Effector CD8-positive, alpha-beta T cell (primary cell): ENCODE measurements around the gene FIP1L1.

Experiments
- DNase-seq: peaks from one replicate; lab custom pipeline; 2025; lab: John Stamatoyannopoulos, UW

FIP1L1 gene

GRCh38 chr4:53476232-53477037 lies 99.0 kb downstream of the FIP1L1 start:
- no peak for DNase-seq

DNA sequence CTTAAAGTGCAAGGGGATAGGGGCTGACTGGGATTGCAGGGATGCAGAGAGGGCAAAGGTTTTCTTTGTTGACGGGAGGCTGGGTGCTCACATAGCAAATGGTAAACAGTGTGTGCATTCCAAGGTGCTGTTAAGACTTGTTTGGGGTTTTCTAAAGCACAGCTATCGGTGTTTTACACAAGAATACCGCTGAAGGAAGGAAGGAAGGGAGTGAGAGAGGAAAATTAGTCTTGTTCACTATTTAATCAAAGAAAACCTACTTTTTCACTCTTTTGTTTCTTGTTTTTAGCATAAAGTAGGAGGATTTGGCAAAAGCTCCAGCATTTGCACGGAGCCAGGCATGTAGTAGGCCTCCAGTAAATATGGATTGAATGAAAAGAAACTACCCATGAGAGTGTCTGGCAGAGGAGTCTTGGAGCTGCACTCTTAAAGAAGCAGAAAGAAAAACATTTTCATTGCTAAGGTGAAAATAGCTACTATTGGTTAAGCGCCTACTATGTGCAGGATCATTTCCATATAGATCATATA lies 99.7 kb downstream of the FIP1L1 start:
- DNase-seq = no peak

DNA sequence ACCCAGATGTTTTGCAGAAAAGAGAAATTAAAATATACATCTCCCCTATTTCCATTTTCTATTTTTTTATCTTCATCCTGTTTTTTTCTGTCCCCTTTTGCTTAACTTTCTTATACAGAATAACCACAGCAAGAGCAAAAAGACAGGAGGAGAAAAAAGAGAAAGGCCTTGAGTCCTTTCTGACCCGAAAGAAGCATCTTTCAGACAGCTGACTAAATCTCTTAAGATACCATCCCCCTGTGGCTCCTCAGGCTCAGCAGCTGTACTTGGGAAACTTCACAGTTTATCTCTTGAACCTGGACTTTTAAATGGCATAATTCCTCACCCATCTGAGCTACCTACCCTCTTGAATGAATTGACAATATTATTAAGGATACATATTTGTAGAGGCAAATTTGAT lies 100.2 kb downstream of the FIP1L1 start:
- DNase-seq = no peak

DNA sequence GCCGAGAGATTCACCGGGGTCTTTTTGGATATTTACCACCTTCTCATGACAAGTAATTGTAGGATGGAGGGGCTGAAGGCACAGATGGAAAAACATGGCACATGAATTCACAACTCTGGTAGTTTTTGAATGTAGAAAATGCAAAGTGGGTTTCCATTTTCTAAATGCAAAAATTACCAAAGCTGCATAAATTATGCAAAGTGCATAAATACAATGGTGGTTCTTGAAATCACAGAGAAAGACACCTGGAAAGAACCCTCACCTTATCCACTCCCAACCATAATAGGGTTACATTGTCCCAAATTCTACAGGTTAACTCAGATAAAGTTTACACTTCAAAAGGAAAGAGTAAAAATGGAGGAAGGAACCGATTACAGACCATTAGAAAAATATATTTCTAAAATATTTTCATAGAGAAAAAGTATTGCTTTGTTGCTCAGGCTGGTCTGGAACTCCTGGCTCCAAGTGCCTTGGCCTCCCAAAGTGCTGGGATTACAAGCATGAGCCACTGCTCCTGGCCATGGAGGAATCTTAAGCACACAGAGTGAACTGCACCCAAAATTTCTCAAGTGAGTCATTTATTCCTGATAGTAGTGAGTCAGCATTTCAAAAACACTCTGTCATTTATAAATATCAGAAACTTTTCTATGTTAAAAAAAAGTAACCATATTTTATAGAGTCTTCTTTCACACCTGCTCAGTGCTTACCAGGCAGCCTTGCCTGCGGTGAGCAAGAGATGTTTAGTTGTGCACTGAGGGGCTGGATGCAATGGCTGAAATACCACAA lies 101.4 kb downstream of the FIP1L1 start:
- no peak for DNase-seq

GRCh38 chr4:53479736-53480525 lies 102.5 kb downstream of the FIP1L1 start:
- no peak for DNase-seq

GRCh38 chr4:53480909-53481308 lies 103.5 kb downstream of the FIP1L1 start:
- DNase-seq = no peak

DNA sequence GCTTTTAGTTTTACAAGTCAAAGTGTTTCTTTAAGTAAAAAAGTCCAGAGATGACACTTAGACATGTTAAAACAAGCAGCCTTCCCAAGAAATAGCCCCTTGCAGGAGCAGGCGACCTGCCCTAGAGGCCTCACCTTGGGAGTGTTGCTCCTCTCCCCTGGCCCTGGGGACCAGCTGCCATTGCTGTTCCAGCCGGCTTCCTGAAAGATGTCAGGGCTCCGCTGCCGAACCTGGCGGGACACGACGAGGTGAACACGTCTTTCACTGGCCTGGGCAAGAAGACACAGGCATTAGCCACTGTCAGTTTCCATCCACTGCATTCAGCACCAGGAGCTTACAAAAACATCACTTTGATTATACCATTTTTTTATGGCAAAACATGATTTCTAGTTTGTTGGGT lies 104.1 kb downstream of the FIP1L1 start:
- no peak for DNase-seq

DNA sequence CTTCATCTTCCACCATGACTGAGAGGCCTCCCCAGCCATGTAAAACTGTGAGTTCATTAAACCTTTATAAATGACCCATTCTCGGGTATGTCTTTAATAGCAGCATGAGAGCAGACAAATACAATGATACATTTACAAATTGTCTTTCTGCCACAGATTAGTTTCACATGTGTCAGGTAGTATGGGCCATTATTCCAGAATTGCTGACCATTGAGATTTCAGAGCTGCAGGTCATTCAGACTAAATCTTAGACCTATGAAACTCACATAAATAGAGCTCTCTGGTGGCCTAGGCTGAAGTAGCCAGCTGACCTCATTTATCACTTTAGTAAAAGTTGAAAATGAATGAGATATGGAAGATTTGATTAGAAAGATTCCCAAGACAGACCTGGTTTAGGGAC lies 105.8 kb downstream of the FIP1L1 start:
- DNase-seq = no peak

DNA sequence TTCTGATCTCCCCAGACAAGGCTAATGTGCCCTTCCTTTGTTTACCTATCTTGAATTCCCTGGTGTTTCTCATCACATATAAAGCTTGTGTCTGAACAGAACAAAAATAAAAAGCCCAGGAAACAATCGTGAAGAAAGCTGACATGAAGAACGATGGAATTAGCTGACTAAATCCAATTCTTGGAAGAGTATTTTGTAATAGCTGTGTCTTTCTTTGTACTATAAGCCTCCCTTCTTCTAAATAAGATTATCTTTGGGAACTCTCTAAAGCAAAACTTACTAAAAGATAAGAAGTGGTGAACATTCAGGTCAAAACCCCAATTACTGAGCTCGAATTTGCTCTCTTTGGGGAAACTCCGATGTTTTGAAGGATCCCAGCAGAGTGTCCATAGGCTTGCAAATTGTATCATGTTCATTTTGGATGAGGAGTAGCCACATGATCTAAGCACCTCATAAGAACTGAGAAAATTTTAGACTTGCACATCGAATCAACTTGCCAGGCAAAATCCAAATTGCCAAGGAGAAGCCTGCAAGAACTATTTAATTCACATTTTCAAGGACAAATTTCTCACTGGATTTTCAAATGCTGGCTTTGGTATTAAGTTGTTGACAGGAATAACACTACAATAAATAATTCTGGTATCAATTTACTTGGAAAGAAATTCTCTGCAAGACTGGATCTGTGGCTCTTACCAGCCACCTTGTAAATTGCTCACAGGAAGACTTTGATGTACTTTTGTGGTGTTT lies 107.6 kb downstream of the FIP1L1 start:
- DNase-seq = no peak

DNA sequence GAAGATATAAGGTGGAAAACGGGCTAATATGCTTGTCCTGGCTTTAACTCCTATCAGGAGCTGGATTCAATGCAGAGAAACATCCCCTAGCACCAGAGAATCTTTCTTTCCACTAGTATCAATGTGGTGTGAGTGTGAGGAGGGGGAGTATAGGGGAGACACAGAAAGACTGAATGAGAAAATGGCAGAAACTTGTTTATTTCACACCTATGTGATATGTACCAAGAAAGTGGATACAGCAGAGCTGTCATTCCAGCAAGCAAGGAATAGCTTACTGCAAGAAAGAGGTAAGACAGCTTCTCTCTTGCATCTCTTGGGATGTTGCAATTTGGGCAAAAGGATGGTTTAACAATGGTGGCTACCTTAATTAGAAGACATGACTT lies 108.2 kb downstream of the FIP1L1 start:
- no peak for DNase-seq

- DNase-seq = no peak
These were observed 110.3 kb downstream of the FIP1L1 start for GRCh38 chr4:53487766-53488165.

DNA sequence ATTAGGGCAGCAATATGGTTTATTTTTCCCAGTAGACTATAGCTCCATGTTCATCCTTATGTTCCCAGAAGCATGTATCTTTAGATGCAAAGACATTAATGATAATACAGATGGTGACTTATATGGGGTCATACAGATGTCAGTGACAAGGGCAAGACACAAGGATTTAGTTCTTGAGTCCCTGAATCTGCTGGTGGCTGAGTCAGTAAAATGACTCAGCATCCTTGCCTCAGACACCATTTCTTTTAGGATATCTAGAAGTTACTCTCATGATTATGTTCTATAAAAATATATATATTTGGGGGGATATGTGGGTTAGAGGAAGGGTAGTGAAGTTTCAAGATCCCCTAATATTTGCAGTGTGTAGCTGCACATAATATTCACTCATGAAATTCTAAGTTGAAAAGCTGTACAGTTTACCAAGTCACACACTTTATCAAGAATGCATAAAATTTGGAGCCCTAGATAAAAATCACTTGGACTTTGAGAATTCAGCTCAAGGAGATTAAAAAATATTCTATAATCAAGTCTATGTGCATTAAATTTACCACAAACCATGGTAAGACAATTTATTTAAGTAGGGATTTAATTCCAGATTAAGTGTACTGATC lies 111.9 kb downstream of the FIP1L1 start:
- no peak for DNase-seq

DNA sequence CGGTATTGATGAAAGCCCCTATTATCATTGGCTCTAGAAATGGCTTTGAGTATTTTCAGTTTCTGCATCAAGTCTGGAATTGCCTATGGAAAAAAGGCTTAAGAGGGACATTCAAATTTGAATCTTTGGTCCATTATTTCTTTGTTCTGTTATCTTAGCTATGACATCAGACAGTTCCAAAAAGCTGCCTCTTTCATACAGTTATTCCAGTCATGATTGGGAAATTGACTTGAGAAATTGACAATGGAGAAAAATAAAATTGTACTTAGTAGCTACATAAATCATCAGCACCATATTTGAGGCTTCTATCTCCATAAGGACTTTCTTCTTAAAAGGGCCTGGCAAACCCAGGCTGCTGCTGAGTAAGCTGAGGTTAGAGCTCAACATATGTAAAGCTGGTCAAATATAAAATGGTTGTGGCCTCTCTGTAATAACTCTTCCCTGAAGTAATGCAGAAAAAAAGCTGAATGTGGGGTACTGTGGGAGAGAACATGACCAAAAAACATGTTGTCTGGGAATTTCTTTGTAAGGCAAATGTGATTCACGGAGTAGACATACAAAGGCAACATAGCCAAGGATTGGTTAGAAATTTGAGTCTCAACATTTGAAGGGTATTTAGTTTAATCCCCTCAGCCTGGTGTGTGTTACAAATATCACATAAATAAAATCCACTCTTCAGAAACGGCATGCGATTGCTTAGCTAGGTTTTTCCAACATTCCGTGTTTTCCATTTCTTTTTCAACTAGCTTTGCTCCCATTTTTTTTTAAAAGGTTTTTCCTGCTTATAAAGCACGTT lies 112.9 kb downstream of the FIP1L1 start:
- DNase-seq = no peak

DNA sequence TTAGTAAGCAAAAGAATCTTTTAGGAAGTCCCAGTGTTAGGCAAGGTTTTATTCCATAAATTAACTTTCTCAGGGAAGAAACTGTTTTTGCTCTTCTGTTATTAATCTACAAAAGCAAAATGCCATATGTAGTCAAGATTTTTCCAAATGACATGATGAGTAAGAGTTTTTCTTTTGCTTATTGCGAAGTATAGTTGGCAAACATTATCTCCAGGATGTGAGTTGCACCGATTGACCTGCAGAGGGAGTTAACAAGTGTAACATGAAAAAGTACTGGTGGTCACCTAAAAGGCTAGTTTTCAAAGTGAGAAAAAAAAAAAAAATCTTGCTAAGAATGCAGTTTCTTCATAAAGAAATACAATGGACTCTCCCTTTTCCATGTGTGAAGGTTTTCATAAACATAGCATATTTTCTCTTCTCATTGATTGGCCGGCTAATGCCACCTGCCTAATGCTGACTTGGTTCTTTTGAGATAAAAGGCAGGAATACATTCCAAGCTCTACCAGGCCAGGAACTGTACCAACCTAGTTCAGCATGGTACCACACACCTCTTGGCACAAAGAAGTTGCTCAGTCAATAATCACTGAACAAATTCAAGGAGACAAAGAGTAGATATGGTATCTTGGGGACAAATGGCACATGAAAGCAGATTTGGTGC lies 113.7 kb downstream of the FIP1L1 start:
- no peak for DNase-seq

GRCh38 chr4:53494851-53495250 lies 117.4 kb downstream of the FIP1L1 start:
- no peak for DNase-seq

DNA sequence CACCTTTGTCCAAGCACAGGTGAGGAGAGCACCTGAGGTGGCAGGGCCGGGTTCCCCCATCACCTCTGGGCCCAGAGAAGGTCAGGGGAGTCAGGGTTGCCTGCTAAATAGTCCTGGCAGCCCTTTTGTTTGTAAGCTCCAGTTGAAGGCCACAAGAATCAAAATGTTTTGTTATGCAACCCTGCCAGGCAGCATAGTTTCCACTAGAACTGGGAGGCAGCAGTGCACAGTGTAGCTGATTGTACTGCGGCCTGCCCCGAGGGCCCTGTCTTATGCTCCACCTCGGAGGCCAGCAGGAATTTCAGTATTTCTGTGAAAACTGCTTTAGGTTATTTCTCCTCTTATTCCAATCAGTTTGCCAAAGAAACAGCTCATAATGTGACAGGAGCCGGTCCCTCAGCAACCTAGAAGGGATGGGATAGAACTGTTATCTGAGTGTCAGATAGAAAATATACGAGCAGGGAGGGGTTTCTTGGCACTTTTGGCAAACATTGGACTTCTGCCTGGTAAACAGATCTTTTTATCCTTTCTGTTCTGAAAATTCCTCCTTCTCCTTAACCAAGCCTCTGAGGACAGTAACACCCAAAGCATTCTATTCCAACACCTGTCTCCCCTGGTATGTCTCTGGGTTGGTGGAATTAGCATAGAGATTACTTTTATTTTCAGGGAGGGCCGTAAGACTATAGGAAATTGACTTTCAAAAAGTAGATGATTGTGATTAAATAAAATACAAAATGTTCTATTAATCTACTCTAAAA lies 120.2 kb downstream of the FIP1L1 start:
- DNase-seq = no peak

DNA sequence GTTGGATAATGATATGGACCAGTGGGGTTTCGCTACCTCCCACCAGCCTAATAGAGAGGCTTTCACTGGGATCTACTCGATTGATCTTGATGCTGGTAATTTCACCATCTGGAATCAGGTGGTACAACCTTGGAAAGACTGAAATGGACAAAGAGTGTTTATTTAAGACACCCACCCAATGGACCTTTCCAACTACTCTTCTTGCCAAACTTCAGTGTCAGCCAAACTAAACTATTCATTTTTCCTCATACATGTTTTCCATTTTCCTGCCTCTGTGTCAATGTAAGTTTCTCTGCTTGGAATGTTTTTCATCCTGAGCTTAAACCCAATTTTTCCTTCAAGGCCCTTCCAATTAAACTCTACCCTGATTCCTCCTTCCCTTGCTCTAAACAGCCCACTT lies 121.3 kb downstream of the FIP1L1 start:
- DNase-seq = no peak

DNA sequence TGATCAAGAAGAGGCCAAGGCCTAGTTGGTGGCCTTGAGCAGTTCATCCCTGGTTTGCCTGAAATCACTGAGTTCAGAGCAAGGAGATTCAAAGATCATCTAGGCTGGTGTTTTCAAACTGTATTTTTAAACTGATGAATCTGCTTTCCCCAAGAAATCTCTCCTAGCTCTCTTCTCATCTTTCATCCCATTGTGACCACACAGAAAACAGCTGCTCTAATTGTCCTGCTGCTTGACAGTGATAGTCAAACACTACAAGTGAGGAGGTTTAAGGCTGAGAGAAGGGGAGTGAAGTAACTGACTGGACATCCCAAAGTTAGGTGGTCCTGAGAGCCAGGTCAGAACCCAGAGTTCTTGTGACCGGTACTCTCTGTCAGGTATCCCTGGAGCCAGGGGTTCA lies 122.3 kb downstream of the FIP1L1 start:
- DNase-seq = no peak

DNA sequence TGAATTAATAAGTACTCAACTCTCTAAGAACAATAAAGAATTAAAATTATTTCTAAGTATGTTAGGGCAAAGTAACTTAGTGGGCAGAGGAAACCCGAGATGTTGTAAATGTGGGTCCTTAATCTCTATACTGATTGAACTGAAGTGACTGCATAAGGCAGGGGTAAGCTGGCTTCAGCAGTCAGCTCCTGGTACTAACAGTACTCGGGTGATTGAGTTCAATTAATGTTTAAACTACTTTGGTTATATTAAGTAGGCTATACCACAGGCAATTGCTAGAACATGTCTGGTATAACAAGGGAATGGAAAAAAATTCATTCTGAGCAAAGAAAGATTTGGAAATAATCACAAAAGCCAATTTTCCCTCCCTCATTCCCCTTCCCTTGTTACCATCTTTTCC lies 123.1 kb downstream of the FIP1L1 start:
- no peak for DNase-seq
